Tibial nerve (tissue), 3 donors: ENCODE data around the gene NOP53.

Experiments
- CTCF ChIP-seq, 5 experiments: fragments of 200-600 bp in 3 of 5; fragments of 450-650 bp in 2 of 5; sonication (generic) in 3 of 5; IDR thresholded peaks; one replicate each; pipeline ENCODE4 v1.5.1; 2016 to 2019; ENCODE audit warnings: antibody characterized with exemption in 5 of 5, mild to moderate bottlenecking in 3 of 5, moderate library complexity in 2 of 5
- POLR2A ChIP-seq, 2 donors: fragments of 450-650 bp; IDR thresholded peaks; one replicate each; pipeline ENCODE4 v1.6.1; 2017; ENCODE audit warnings: antibody characterized with exemption in 2 of 2, mild to moderate bottlenecking in 2 of 2, moderate library complexity in 2 of 2

- TF ChIP-seq POLR2A (IDR thresholded peaks at IDR 0.05) (no peak), CTCF (IDR thresholded peaks at IDR 0.05) (no peak)
These were observed 31.2 kb downstream of the NOP53 start for GRCh38 chr19:47776568-47776967.
